Measurements from ENCODE around the gene ATP6V1F. TPM values are rescaled to one million over a fixed set of nuclear protein-coding genes. Genes with fewer than 3 reads are reported as not detected.

ATP6V1F gene
- total RNA-seq, 2 experiments from 2014 or later, result 49.6 to 54.3 TPM

DNA sequence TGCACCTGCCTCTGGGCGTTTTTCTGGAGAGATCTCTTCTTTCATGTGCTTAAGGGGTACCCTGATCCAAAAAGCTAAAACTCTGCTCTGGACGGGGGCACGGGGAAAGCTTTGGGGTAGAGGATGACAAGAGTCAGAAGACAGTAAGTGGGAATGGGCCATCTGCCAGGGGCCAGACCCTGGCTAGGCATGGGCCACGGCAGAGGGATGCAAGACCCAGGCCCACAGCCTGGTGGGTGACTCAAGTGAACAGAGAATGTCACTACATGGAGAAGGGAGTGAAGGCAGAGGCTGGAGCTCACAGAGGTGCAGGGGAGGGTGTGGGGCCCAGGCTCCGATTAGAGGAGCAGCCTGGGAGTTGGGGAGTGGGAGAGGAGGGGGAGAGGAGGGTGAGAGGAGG lies 17.2 kb upstream of the ATP6V1F start:
- TF ChIP-seq, protein P1, sequence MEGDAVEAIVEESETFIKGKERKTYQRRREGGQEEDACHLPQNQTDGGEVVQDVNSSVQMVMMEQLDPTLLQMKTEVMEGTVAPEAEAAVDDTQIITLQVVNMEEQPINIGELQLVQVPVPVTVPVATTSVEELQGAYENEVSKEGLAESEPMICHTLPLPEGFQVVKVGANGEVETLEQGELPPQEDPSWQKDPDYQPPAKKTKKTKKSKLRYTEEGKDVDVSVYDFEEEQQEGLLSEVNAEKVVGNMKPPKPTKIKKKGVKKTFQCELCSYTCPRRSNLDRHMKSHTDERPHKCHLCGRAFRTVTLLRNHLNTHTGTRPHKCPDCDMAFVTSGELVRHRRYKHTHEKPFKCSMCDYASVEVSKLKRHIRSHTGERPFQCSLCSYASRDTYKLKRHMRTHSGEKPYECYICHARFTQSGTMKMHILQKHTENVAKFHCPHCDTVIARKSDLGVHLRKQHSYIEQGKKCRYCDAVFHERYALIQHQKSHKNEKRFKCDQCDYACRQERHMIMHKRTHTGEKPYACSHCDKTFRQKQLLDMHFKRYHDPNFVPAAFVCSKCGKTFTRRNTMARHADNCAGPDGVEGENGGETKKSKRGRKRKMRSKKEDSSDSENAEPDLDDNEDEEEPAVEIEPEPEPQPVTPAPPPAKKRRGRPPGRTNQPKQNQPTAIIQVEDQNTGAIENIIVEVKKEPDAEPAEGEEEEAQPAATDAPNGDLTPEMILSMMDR (IDR thresholded peaks at IDR 0.05), result no peak
- ATAC-seq (ENCODE audit: poor library complexity), result no peak
- POLR2A ChIA-PET, result no interaction called here
- H3K27ac ChIP-seq (ENCODE audit: low read depth in 1 of 2, low read length in 2 of 2), result no peak overlapping the region
- intact Hi-C loops (cut with DNase I, micrococcal nuclease), result no loop called here
- H3K4me1 ChIP-seq (ENCODE audit: insufficient read depth, low read length), result peaks cover 9% of the 10 kb centered on the region
- no peaks in the 10 kb centered on the region for H3K36me3 ChIP-seq (ENCODE audit: insufficient read depth, low read length)
- no peaks in the 10 kb centered on the region for H3K9me3 ChIP-seq (ENCODE audit: control insufficient read depth in 1 of 2, insufficient read depth in 1 of 2, low read length in 2 of 2)
- Mint-ChIP-seq H3K9me3 (no peaks in the 10 kb centered on the region), H3K27me3 (no peaks in the 10 kb centered on the region), H3K4me3 (no peak overlapping the region), H3K27ac (no peak overlapping the region), H3K36me3 (ENCODE audit: low read depth) (no peaks in the 10 kb centered on the region), H3K4me1 (ENCODE audit: low read depth) (no peaks in the 10 kb centered on the region)
- CTCF ChIA-PET, result no interaction called here
- no peak for DNase-seq
- no peak overlapping the region for H3K4me3 ChIP-seq (ENCODE audit: low read length)
- no peaks in the 10 kb centered on the region for H3K27me3 ChIP-seq (ENCODE audit: control insufficient read depth in 1 of 2, insufficient read depth in 2 of 2, low read length in 2 of 2)

DNA sequence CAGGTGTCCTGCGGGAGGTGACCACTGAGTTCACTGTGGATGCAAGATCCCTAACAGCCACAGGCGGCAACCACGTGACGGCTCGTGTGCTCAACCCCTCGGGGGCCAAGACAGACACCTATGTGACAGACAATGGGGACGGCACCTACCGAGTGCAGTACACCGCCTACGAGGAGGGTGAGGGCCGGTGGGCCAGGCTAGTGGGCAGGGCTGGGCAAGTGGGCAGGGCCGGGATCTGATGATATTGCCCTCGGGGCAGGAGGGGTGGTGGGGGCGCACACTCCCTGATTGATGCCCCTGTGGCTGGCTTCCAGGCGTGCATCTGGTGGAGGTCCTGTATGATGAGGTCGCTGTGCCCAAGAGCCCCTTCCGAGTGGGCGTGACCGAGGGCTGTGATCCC lies 16.7 kb upstream of the ATP6V1F start:
- Mint-ChIP-seq H3K4me1 (ENCODE audit: low read depth) (no peaks in the 10 kb centered on the region), H3K36me3 (ENCODE audit: low read depth) (no peaks in the 10 kb centered on the region), H3K27ac (no peak overlapping the region), H3K27me3 (no peaks in the 10 kb centered on the region), H3K4me3 (no peak overlapping the region), H3K9me3 (no peaks in the 10 kb centered on the region)
- Histone ChIP-seq H3K27ac (ENCODE audit: low read depth in 1 of 2, low read length in 2 of 2) (no peak overlapping the region), H3K27me3 (ENCODE audit: control insufficient read depth in 1 of 2, insufficient read depth in 2 of 2, low read length in 2 of 2) (no peaks in the 10 kb centered on the region), H3K9me3 (ENCODE audit: control insufficient read depth in 1 of 2, insufficient read depth in 1 of 2, low read length in 2 of 2) (no peaks in the 10 kb centered on the region), H3K36me3 (ENCODE audit: insufficient read depth, low read length) (no peaks in the 10 kb centered on the region), H3K4me1 (ENCODE audit: insufficient read depth, low read length) (peaks cover 9% of the 10 kb centered on the region), H3K4me3 (ENCODE audit: low read length) (no peak overlapping the region)
- DNase-seq (no peak), ATAC-seq (ENCODE audit: poor library complexity) (no peak)
- intact Hi-C loops (cut with DNase I, micrococcal nuclease), result no loop called here
- CTCF ChIA-PET, result no interaction called here
- POLR2A ChIA-PET, result no interaction called here
- TF ChIP-seq, protein P1 (IDR thresholded peaks at IDR 0.05), result no peak

DNA sequence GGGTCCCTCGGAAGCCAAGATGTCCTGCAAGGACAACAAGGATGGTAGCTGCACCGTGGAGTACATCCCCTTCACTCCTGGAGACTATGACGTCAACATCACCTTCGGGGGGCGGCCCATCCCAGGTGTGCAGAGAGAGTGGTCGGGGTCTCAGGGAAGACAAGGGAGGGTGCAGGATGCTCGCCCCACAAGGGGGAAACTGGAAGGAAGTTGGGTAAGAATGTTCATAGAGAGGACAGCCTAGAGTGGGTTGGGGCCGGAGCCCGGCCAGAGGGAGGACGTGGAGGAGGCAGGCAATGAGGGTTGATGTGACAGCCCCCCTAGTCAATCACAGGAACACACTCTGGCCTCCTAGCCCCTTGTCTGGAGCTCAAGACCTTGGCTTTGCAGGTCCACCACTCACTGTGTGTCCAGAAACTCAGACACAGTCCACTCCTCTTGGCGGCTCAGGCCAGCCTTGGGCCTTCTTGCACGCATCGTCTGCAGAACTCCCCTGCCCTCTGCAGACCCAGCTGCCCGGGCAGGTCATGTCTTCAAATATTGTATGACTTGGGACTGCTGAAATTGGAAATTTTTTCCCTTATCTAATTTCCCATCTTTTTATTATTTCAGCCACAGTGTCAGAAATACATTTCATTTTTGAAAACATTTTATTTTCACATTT lies 15.7 kb upstream of the ATP6V1F start:
- intact Hi-C loops (cut with DNase I, micrococcal nuclease), result no loop called here
- H3K9me3 ChIP-seq (ENCODE audit: control insufficient read depth in 1 of 2, insufficient read depth in 1 of 2, low read length in 2 of 2), result no peaks in the 10 kb centered on the region
- Mint-ChIP-seq H3K4me1 (ENCODE audit: low read depth) (no peaks in the 10 kb centered on the region), H3K36me3 (ENCODE audit: low read depth) (no peaks in the 10 kb centered on the region), H3K27me3 (no peaks in the 10 kb centered on the region), H3K4me3 (no peak overlapping the region), H3K27ac (no peak overlapping the region), H3K9me3 (no peaks in the 10 kb centered on the region)
- H3K27me3 ChIP-seq (ENCODE audit: control insufficient read depth in 1 of 2, insufficient read depth in 2 of 2, low read length in 2 of 2), result no peaks in the 10 kb centered on the region
- no peak overlapping the region for H3K27ac ChIP-seq (ENCODE audit: low read depth in 1 of 2, low read length in 2 of 2)
- peaks cover 3% of the 10 kb centered on the region for H3K4me1 ChIP-seq (ENCODE audit: insufficient read depth, low read length)
- ChIA-PET CTCF (no interaction called here), POLR2A (no interaction called here)
- DNase-seq (no peak), ATAC-seq (ENCODE audit: poor library complexity) (no peak)
- H3K36me3 ChIP-seq (ENCODE audit: insufficient read depth, low read length), result no peaks in the 10 kb centered on the region
- H3K4me3 ChIP-seq (ENCODE audit: low read length), result no peak overlapping the region
- TF ChIP-seq, protein P1 (IDR thresholded peaks at IDR 0.05), result no peak
